Keratinocyte (primary cell): ENCODE data around the gene OAS3. TPM values are rescaled to one million over a fixed set of nuclear protein-coding genes. Genes with fewer than 3 reads are reported as not detected.

Experiments used
- DNase-seq: peaks from one replicate; pipeline ENCODE4 v3.0.0-alpha.2; 2011; ENCODE audit warnings: low read depth, missing footprints, low spot score
- FAIRE-seq: peaks from 2 replicates; lab custom pipeline; 2011; peaks lifted over from hg19 to GRCh38; lab: Jason Lieb, UNC
- H2AFZ ChIP-seq: 2 replicates; pipeline ENCODE4 v1.6.0; 2012; ENCODE audit warnings: low read length, control low read depth, inconsistent platforms; ENCODE audit not compliant: control insufficient read depth
- H3K27ac ChIP-seq: 2 replicates; pipeline ENCODE4 v1.5.1; 2011; ENCODE audit warnings: low read length; ENCODE audit not compliant: control insufficient read depth, insufficient read depth
- H3K27me3 ChIP-seq: 3 replicates; pipeline ENCODE4 v1.6.0; 2011; ENCODE audit warnings: low read length; ENCODE audit not compliant: control insufficient read depth, insufficient read depth; ENCODE audit errors: extremely low read depth
- H3K36me3 ChIP-seq, 2 experiments: 2 replicates in 1 of 2; 3 replicates in 1 of 2; pipeline ENCODE4 v1.5.1; 2011; ENCODE audit warnings: low read length in 2 of 2, mild to moderate bottlenecking in 1 of 2; ENCODE audit not compliant: control insufficient read depth in 2 of 2, insufficient read depth in 2 of 2; ENCODE audit errors: extremely low read depth in 1 of 2
- H3K4me1 ChIP-seq: 3 replicates; pipeline ENCODE4 v1.5.1; 2011; ENCODE audit warnings: low read length; ENCODE audit not compliant: control insufficient read depth, insufficient read depth; ENCODE audit errors: extremely low read depth
- H3K4me2 ChIP-seq: 3 replicates; pipeline ENCODE4 v1.6.0; 2011; ENCODE audit warnings: low read depth, low read length; ENCODE audit not compliant: control insufficient read depth, insufficient read depth; ENCODE audit errors: extremely low read depth
- H3K4me3 ChIP-seq, 3 experiments: fragments of 200-600 bp in 1 of 3; sonication (generic) in 1 of 3; 2 replicates in 2 of 3; 3 replicates in 1 of 3; pipeline ENCODE4 v1.5.1; 2011 to 2016; ENCODE audit warnings: low read length in 3 of 3, mild to moderate bottlenecking in 3 of 3, control low read depth in 2 of 3, inconsistent platforms in 1 of 3, low read depth in 1 of 3, mixed read lengths in 1 of 3, mixed run types in 1 of 3, moderate library complexity in 1 of 3; ENCODE audit not compliant: control insufficient read depth in 2 of 3, insufficient read depth in 2 of 3; ENCODE audit errors: extremely low read depth in 1 of 3
- H3K79me2 ChIP-seq: 2 replicates; pipeline ENCODE4 v1.6.0; 2012; ENCODE audit warnings: low read length; ENCODE audit not compliant: control insufficient read depth, insufficient read depth
- H3K9ac ChIP-seq: 3 replicates; pipeline ENCODE4 v1.6.0; 2011; ENCODE audit warnings: low read length; ENCODE audit not compliant: control insufficient read depth, insufficient read depth; ENCODE audit errors: extremely low read depth
- H3K9me1 ChIP-seq: 3 replicates; pipeline ENCODE4 v1.6.0; 2011; ENCODE audit warnings: low read length; ENCODE audit not compliant: control insufficient read depth, insufficient read depth; ENCODE audit errors: extremely low read depth
- H3K9me3 ChIP-seq: 2 replicates; pipeline ENCODE4 v1.5.1; 2012; ENCODE audit warnings: low read depth, low read length; ENCODE audit not compliant: control insufficient read depth
- H4K20me1 ChIP-seq: 3 replicates; pipeline ENCODE4 v1.6.0; 2011; ENCODE audit warnings: low read length; ENCODE audit not compliant: control insufficient read depth, insufficient read depth; ENCODE audit errors: extremely low read depth
- EZH2 ChIP-seq: IDR thresholded peaks from one replicate; pipeline ENCODE4 v1.6.1; 2012; ENCODE audit warnings: inconsistent platforms, mild to moderate bottlenecking, low read length, moderate library complexity
- dilution Hi-C: fragments of 300-500 bp; cut with MboI; formaldehyde crosslinking; loops from one replicate; pipeline ENCODE4 v1.7.0; 2020; ENCODE audit warnings: low sequenced_read_pairs; ENCODE audit not compliant: extremely low pct_ligation_motif_present
- polyA plus RNA-seq, 5 experiments: library from polyadenylated mRNA; depleted of rRNA in 3 of 5; stranded (reverse) in 3 of 5; stranded (forward) in 1 of 5; unstranded in 1 of 5; fragments of >200 nt; gene quantifications; 1 replicate in 1 of 5; 2 replicates in 3 of 5; 3 replicates in 1 of 5; pipeline versions ENCODE4 v1.2.1 to v1.2.3, GENCODE V29; 2011 to 2012; ENCODE audit warnings: missing spikeins in 2 of 5, low read depth in 1 of 5, low replicate concordance in 1 of 5
- TF ChIP-seq, protein P1 (sequence below), 3 experiments: IDR thresholded peaks in 1 of 3; conservative IDR thresholded peaks in 1 of 3; optimal IDR thresholded peaks in 1 of 3; 2 replicates in 2 of 3; 3 replicates in 1 of 3; pipeline versions ENCODE3 to v1.5.1; 2011; ENCODE audit warnings: low read length in 3 of 3, mild to moderate bottlenecking in 3 of 3, moderate library complexity in 2 of 3, control low read depth in 1 of 3, inconsistent platforms in 1 of 3; ENCODE audit not compliant: insufficient read depth in 2 of 3; ENCODE audit errors: extremely low read depth in 1 of 3

OAS3 gene
- polyA plus RNA-seq, 1 donor (not counting 4 experiments of a cell fraction or from before 2014, with no cell fraction given): 59.2 TPM

DNA sequence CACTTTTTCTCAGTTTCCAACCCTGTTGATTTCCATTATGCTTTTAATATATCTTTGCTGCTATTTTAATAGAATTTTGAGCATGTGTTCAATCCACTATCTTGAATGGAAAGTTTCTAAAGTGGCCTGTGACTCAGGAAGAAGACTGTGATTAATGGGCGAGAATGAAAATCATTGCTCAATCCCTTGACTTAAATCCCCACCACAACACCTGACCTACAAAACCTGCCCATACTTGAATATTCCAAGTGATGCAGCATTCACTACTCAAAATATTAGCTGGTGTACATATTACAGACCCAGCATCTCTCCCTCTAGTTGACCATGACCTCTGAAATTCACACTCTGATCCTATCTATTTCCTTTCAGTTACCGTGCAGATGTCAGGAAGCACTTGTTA, 1.3 kb upstream of the OAS3 start:
- H3K9me1 ChIP-seq: no peaks in the 10 kb centered on the region
- peaks cover 4 to 15% of the 10 kb centered on the region in 2 experiments for H3K36me3 ChIP-seq
- no peaks in the 10 kb centered on the region for H4K20me1 ChIP-seq
- no peak overlapping the region for H2AFZ ChIP-seq
- dilution Hi-C loops: no loop called here
- H3K9me3 ChIP-seq: no peaks in the 10 kb centered on the region
- peak overlapping the region; percentile 81 for H3K27ac ChIP-seq
- H3K4me2 ChIP-seq: peak overlapping the region; percentile 93
- peaks cover 38% of the 10 kb centered on the region for H3K4me1 ChIP-seq
- H3K79me2 ChIP-seq: peaks cover 33% of the 10 kb centered on the region
- no peaks in the 10 kb centered on the region for H3K27me3 ChIP-seq
- peak overlapping the region in 2 of 3 experiments; percentile 24 to 30 for H3K4me3 ChIP-seq
- TF ChIP-seq EZH2: no peak
- TF ChIP-seq, protein P1, sequence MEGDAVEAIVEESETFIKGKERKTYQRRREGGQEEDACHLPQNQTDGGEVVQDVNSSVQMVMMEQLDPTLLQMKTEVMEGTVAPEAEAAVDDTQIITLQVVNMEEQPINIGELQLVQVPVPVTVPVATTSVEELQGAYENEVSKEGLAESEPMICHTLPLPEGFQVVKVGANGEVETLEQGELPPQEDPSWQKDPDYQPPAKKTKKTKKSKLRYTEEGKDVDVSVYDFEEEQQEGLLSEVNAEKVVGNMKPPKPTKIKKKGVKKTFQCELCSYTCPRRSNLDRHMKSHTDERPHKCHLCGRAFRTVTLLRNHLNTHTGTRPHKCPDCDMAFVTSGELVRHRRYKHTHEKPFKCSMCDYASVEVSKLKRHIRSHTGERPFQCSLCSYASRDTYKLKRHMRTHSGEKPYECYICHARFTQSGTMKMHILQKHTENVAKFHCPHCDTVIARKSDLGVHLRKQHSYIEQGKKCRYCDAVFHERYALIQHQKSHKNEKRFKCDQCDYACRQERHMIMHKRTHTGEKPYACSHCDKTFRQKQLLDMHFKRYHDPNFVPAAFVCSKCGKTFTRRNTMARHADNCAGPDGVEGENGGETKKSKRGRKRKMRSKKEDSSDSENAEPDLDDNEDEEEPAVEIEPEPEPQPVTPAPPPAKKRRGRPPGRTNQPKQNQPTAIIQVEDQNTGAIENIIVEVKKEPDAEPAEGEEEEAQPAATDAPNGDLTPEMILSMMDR (optimal IDR thresholded peaks at IDR 0.05 in 1 of 3, IDR thresholded peaks at IDR 0.05 in 1 of 3, conservative IDR thresholded peaks at IDR 0.05 in 1 of 3; ENCODE audit: extremely low read depth in 1 of 3, insufficient read depth in 2 of 3, low read length in 3 of 3): no peak
- H3K9ac ChIP-seq: peak overlapping the region; percentile 34
- peak; percentile 82 for FAIRE-seq
- peak; percentile 84 for DNase-seq

DNA sequence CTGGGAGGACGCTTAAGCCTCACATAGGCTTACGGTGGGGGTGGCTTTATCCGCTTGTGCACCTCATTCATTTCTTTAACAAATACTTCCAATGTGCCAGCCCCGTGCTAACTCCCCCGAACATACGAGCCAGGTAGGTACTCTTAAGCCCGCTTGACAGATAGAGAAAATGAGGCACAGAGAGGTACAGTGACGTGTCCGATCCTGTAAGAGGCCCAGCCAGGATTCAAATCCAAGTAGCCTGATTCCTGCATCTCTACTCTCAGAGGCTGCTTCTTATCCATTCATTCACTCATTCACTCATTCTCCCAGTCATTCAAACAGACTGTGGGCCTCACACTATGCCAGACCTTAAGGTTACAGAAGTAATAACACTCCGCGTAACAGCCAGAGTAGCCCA, 477 bp downstream of the OAS3 start:
- H3K79me2 ChIP-seq: peaks cover 40% of the 10 kb centered on the region
- peak overlapping the region; percentile 70 for H3K27ac ChIP-seq
- FAIRE-seq (peak; percentile 41), DNase-seq (no peak)
- dilution Hi-C loops: no loop called here
- peak overlapping the region; percentile 88 for H3K9ac ChIP-seq
- no peaks in the 10 kb centered on the region for H4K20me1 ChIP-seq
- peak overlapping the region; percentile 66 to 82 (median 76) for H3K4me3 ChIP-seq
- peaks cover 38% of the 10 kb centered on the region for H3K4me1 ChIP-seq
- H2AFZ ChIP-seq: peak overlapping the region; percentile 66
- TF ChIP-seq EZH2: no peak
- TF ChIP-seq, protein P1 (optimal IDR thresholded peaks at IDR 0.05 in 1 of 3, IDR thresholded peaks at IDR 0.05 in 1 of 3, conservative IDR thresholded peaks at IDR 0.05 in 1 of 3; ENCODE audit: extremely low read depth in 1 of 3, insufficient read depth in 2 of 3, low read length in 3 of 3): no peak
- H3K9me1 ChIP-seq: no peaks in the 10 kb centered on the region
- peaks cover 6 to 20% of the 10 kb centered on the region in 2 experiments for H3K36me3 ChIP-seq
- H3K9me3 ChIP-seq: no peaks in the 10 kb centered on the region
- no peaks in the 10 kb centered on the region for H3K27me3 ChIP-seq
- H3K4me2 ChIP-seq: peak overlapping the region; percentile 93
